Spleen (tissue), 11 donors: ENCODE data around the gene ZFYVE26. TPM values are rescaled to one million over a fixed set of nuclear protein-coding genes. Genes with fewer than 3 reads are reported as not detected.
"Not testable (repeated sequence)": the region's sequence is repeated elsewhere in the genome, so short reads cannot be mapped to it uniquely, and the experiment has no call there.

Experiments
- DNase-seq: peaks from one replicate; pipeline ENCODE4 v3.0.0-alpha.2; 2020
- H3K27ac ChIP-seq, 8 donors: fragments of 200-600 bp; sonication (generic) in 7 of 8; 1 replicate in 4 of 8; 2 replicates in 4 of 8; pipeline versions ENCODE4 v1.5.0 to v1.8.0; 2016 to 2021; ENCODE audit warnings: inconsistent platforms in 4 of 8, mild to moderate bottlenecking in 4 of 8, moderate library complexity in 1 of 8
- H3K27me3 ChIP-seq, 7 donors: fragments of 200-600 bp; sonication (generic) in 6 of 7; replicated peaks in 1 of 7; 1 replicate in 4 of 7; 2 replicates in 3 of 7; pipeline versions ENCODE4 v1.5.0 to v1.8.0; 2016 to 2021; ENCODE audit warnings: inconsistent platforms in 3 of 7, mild to moderate bottlenecking in 1 of 7
- H3K36me3 ChIP-seq, 6 donors: fragments of 200-600 bp; sonication (generic) in 5 of 6; 1 replicate in 4 of 6; 2 replicates in 2 of 6; pipeline versions ENCODE4 v1.5.0 to v1.8.0; 2016 to 2021; ENCODE audit warnings: inconsistent platforms in 2 of 6
- H3K4me1 ChIP-seq, 6 donors: fragments of 200-600 bp; sonication (generic) in 5 of 6; 1 replicate in 3 of 6; 2 replicates in 3 of 6; pipeline versions ENCODE4 v1.5.0 to v1.8.0; 2016 to 2021; ENCODE audit warnings: inconsistent platforms in 3 of 6
- H3K4me3 ChIP-seq, 8 donors: fragments of 200-600 bp; sonication (generic) in 7 of 8; 1 replicate in 4 of 8; 2 replicates in 4 of 8; pipeline versions ENCODE4 v1.5.0 to v1.8.0; 2016 to 2021; ENCODE audit warnings: inconsistent platforms in 4 of 8, mild to moderate bottlenecking in 4 of 8, moderate library complexity in 2 of 8
- H3K9me3 ChIP-seq, 8 donors: fragments of 200-600 bp; sonication (generic) in 7 of 8; 1 replicate in 4 of 8; 2 replicates in 4 of 8; pipeline versions ENCODE4 v1.5.0 to v1.8.0; 2016 to 2021; ENCODE audit warnings: inconsistent platforms in 4 of 8
- CTCF ChIP-seq, 11 experiments: fragments of 200-600 bp in 7 of 11; fragments of 450-650 bp in 4 of 11; sonication (generic) in 4 of 11; IDR thresholded peaks in 8 of 11; conservative IDR thresholded peaks in 3 of 11; 1 replicate in 7 of 11; 2 replicates in 4 of 11; pipeline versions ENCODE4 v1.4.0 to v1.8.0; 2016 to 2021; ENCODE audit warnings: antibody characterized with exemption in 11 of 11, inconsistent platforms in 4 of 11, mild to moderate bottlenecking in 1 of 11
- POLR2A ChIP-seq, 3 donors: fragments of 450-650 bp; IDR thresholded peaks; one replicate each; pipeline ENCODE4 v1.5.1; 2017; ENCODE audit warnings: antibody characterized with exemption in 3 of 3, mild to moderate bottlenecking in 1 of 3
- POLR2AphosphoS5 ChIP-seq, 3 donors: sonication (generic); formaldehyde crosslinking; IDR thresholded peaks; one replicate each; pipeline ENCODE4 v1.5.1; 2017; ENCODE audit warnings: antibody characterized with exemption in 3 of 3
- WGBS, 5 donors: extraction: QIAGEN DNeasy Blood & Tissue Kit in 3 of 5; methylation state at CpG; one replicate each; pipeline versions ENCODE4 v1.1.5 to v1.1.7; 2013 to 2018; 5-methylcytosine and 5-hydroxymethylcytosine counted together
- intact Hi-C: fragments of 100-400 bp; cut with DNase I; formaldehyde crosslinking; loops from one replicate; pipeline ENCODE4 v1.15.0; 2023; ENCODE audit warnings: low total_unique reads
- polyA plus RNA-seq, 3 donors: library from polyadenylated mRNA; stranded (reverse); fragments of 200-250 nt; gene quantifications; one replicate each; pipeline ENCODE4 v1.2.1, GENCODE V29; 2013
- total RNA-seq, 7 donors: library from RNA; depleted of rRNA in 3 of 7; stranded (reverse); fragments of >200 nt in 3 of 7; fragmentation: NEBNext Ultra II Directional in 4 of 7; extraction: Animal tissue kit (Norgen Biotek cat#: 25700) in 4 of 7; gene quantifications; one replicate each; pipeline versions ENCODE4 v1.1.0 to v1.2.1, GENCODE V29; 2016 to 2021
- donor health status: healthy with polysubstance abuse.
- donor health status: DM: no; HTN: no; CAD: no; lungs with moderate emphysema.
- donor health status: DM: no; HTN: no; CAD: no.
- donor health status: Bipolar disorder and iron deficiency.
- donor health status: healthy.
- donor health status: DM: no; HTN: no; CAD: no.
- donor health status: DM: yes; HTN: yes; CAD: no.

The ZFYVE26 gene
- total and polyA plus RNA-seq, 10 donors: 3.6 to 43.5 (median 35.5) TPM

DNA sequence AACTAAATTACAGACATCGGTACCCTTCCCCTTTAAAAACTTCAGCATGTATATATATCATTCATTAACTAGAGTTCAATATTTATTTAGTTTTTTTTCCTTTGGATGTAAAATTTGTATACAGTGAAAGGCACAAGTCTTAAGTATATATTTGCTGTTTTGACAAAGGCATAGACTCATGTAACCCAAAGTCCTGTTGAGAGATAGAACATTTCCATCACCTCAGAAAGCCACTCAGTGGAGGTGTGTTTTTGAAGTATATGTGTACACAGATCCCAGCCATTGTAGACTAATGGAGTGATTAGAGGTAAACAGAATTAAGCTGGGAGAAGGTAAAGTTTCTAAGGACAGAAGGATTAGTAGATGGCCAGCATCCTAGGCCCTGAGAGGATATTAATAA lies 99.3 kb downstream of the ZFYVE26 start:
- Histone ChIP-seq H3K4me1 (peaks cover 0 to 1% (median 0%) of the 10 kb centered on the region in 6 donors), H3K27ac (no peak overlapping the region), H3K4me3 (no peak overlapping the region), H3K27me3 (peaks cover 0 to 9% (median 0%) of the 10 kb centered on the region in 7 donors), H3K36me3 (no peaks in the 10 kb centered on the region), H3K9me3 (no peaks in the 10 kb centered on the region)
- 93 to 99% (median 96%) methylated on average over 1 of the region's 1 CpG for WGBS, 5 donors
- TF ChIP-seq POLR2AphosphoS5 (IDR thresholded peaks at IDR 0.05): no peak
- no peak for TF ChIP-seq POLR2A (IDR thresholded peaks at IDR 0.05)
- intact Hi-C loops: no loop called here
- DNase-seq: no peak

DNA sequence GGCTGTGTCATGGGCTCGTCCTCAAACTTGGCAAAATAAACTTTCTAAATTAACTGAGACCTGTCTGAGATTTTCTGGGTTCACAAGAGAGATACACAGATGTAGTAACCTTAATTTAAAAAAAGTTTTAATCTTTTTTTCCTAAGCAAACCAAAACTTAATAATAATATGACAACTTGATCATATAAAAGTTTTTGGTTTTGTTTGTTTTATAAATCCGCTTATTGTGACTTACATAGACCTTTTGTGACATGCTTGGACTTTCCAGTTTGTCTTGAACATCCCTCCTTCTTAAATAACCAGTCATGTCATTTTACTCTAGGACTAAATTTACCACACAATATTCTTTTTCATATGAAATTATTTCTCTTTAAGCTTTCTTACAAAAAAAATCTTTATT lies 106.2 kb downstream of the ZFYVE26 start:
- TF ChIP-seq POLR2A (IDR thresholded peaks at IDR 0.05) (no peak), POLR2AphosphoS5 (IDR thresholded peaks at IDR 0.05) (no peak), CTCF (IDR thresholded peaks at IDR 0.05 in 8 of 11, conservative IDR thresholded peaks at IDR 0.05 in 3 of 11) (no peak)
- H3K4me1 ChIP-seq: no peaks in the 10 kb centered on the region
- DNase-seq: no peak
- H3K27ac ChIP-seq: no peak overlapping the region
- peaks cover 0 to 37% (median 30%) of the 10 kb centered on the region in 8 donors for H3K9me3 ChIP-seq
- no peaks in the 10 kb centered on the region for H3K36me3 ChIP-seq
- H3K4me3 ChIP-seq: no peak overlapping the region
- WGBS, 5 donors: 84 to 91% (median 86%) methylated on average over 2 of the region's 2 CpGs
- H3K27me3 ChIP-seq: no peaks in the 10 kb centered on the region
- intact Hi-C loops: no loop called here

- H3K4me1 ChIP-seq, H3K27ac ChIP-seq, H3K27me3 ChIP-seq, H3K36me3 ChIP-seq, intact Hi-C loops, H3K4me3 ChIP-seq, DNase-seq: not testable (repeated sequence)
- 54 to 78% (median 76%) methylated on average over 1 of the region's 1 CpG for WGBS, 5 donors
- H3K9me3 ChIP-seq: peaks cover 0 to 37% (median 30%) of the 10 kb centered on the region in 8 donors
These were observed 106.6 kb downstream of the ZFYVE26 start for GRCh38 chr14:67709796-67710195.

DNA sequence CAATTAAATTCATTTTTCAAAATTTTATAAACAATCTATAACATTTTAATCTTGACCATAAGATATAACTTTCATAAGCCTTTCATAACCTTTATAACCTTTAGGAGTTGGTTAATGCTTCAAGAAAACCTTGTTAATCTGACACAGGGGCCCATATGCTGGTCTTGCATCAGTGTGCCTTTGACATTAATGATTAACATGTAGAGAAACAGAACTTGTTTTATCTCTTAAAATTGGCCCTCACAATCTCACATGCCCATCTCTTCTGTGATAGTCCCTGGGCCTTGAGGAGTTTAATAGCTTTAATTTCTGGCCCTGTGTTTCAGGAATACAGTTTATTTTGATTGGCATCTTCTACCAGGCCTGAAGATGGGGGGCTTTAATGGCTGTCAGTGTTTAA lies 107.0 kb downstream of the ZFYVE26 start:
- H3K36me3 ChIP-seq, H3K27ac ChIP-seq, H3K4me1 ChIP-seq, DNase-seq, H3K27me3 ChIP-seq, intact Hi-C loops, H3K4me3 ChIP-seq: not testable (repeated sequence)
- H3K9me3 ChIP-seq: peaks cover 0 to 37% (median 30%) of the 10 kb centered on the region in 8 donors

DNA sequence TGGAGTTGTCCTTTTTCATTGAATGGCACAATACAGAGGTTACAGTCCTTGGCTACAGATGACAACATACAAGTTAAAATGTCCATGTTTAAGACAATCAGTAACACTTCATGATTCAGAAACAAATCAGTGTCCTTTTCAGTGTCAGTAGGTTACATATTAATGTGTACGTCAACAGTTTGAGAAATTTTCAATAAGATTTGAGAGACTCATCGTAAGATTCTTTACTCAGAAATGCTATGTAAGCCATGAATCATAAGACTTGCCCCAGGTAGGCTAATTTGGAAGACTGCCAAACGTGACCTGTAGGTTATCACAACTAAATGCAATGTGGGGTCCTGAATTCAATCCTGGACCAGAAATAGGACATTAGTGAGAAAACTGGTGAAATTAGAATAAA lies 111.2 kb downstream of the ZFYVE26 start:
- intact Hi-C loops: no loop called here
- TF ChIP-seq POLR2A (IDR thresholded peaks at IDR 0.05): no peak
- no peak for TF ChIP-seq POLR2AphosphoS5 (IDR thresholded peaks at IDR 0.05)
- no peak for TF ChIP-seq CTCF (IDR thresholded peaks at IDR 0.05 in 8 of 11, conservative IDR thresholded peaks at IDR 0.05 in 3 of 11)
- peaks cover 0 to 28% (median 25%) of the 10 kb centered on the region in 8 donors for H3K9me3 ChIP-seq
- H3K36me3 ChIP-seq: no peaks in the 10 kb centered on the region
- no peak overlapping the region for H3K4me3 ChIP-seq
- no peaks in the 10 kb centered on the region for H3K27me3 ChIP-seq
- no peak for DNase-seq
- peaks cover 0 to 7% (median 0%) of the 10 kb centered on the region in 6 donors for H3K4me1 ChIP-seq
- WGBS, 5 donors: 75 to 83% (median 79%) methylated on average over 3 of the region's 3 CpGs
- no peak overlapping the region for H3K27ac ChIP-seq

- TF ChIP-seq POLR2A (IDR thresholded peaks at IDR 0.05) (no peak), CTCF (IDR thresholded peaks at IDR 0.05 in 8 of 11, conservative IDR thresholded peaks at IDR 0.05 in 3 of 11) (peak; percentile 40 to 75 (median 66)), POLR2AphosphoS5 (IDR thresholded peaks at IDR 0.05) (no peak)
- no peaks in the 10 kb centered on the region for H3K36me3 ChIP-seq
- DNase-seq: no peak
- H3K4me1 ChIP-seq: peaks cover 0 to 7% (median 0%) of the 10 kb centered on the region in 6 donors
- H3K9me3 ChIP-seq: peaks cover 0 to 22% (median 18%) of the 10 kb centered on the region in 8 donors
- H3K27me3 ChIP-seq: no peaks in the 10 kb centered on the region
- 0 to 3% (median 0%) methylated on average over 3 of the region's 3 CpGs for WGBS, 5 donors
- H3K27ac ChIP-seq: no peak overlapping the region
- intact Hi-C loops: no loop called here
- H3K4me3 ChIP-seq: no peak overlapping the region
These were observed 111.8 kb downstream of the ZFYVE26 start for GRCh38 chr14:67704484-67705089.
